Stimulated activated CD4-positive, alpha-beta T cell treated with anti-CD3 and anti-CD28 coated beads, Interleukin-2, amount 100 ng/mL, for 4 hours (primary cell): ENCODE data around the gene PELO.
"Not testable (repeated sequence)": the region's sequence is repeated elsewhere in the genome, so short reads cannot be mapped to it uniquely, and the experiment has no call there.

Experiments
- DNase-seq: peaks from one replicate; pipeline ENCODE4 v3.0.0-alpha.2; 2020; ENCODE audit warnings: low read depth

The PELO gene

DNA sequence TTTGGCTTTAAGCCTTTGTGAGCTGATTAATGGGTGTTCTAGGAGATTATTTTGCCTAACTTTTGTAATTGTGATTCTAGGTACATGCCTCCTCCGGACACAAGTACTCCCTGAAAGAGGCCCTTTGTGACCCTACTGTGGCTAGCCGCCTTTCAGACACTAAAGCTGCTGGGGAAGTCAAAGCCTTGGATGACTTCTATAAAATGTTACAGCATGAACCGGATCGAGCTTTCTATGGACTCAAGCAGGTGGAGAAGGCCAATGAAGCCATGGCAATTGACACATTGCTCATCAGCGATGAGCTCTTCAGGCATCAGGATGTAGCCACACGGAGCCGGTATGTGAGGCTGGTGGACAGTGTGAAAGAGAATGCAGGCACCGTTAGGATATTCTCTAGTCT, 13.6 kb downstream of the PELO start:
- DNase-seq, result no peak

DNA sequence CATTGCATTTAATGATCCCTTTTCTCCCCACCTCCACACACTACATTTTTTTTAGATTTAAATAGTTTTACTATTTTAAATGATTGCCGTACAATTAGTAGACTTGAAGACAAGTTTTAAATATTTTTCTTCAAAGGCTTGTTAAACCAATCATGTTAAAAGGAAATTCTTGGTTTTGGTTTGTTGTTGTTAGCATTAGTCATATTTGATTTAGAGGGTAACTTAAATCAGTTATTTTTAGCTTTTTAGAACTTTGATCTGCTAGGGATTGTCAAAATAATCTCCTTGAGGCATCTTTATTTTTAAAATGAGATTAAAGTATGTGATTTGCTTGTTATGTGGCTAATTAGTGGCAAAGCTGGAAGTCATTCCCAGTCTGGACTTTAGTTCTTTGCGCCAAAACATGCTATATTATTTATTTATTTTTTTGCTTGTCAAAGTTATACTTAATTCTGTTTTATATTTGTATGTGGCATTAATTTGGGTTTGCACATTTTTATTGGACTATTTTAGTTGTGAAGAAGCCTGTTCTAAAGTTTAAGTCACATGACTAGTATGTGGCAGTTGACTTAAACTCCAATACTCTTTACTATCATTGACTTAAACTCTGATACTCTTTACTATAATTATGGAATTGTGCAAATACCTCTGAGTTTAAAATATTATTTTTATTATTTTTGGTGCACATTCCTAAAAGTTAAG, 14.7 kb downstream of the PELO start:
- DNase-seq, result no peak

DNA sequence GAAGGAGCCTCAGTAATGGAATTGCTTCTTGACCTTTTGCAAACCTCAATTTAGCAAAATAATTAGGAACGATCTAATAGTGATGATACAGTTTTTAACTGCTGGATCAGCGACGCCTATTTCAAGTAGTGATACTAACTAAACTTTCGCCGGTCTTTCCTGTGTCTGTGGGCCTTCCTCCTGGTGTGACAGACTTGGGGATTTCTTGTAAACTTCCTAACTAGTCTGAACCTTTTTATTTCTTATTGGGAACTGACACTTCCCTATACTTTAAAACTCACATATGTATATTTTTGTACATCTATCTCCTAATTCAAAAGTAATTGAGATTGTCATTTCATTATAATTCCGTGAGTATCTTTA, 15.2 kb downstream of the PELO start:
- no peak for DNase-seq

DNA sequence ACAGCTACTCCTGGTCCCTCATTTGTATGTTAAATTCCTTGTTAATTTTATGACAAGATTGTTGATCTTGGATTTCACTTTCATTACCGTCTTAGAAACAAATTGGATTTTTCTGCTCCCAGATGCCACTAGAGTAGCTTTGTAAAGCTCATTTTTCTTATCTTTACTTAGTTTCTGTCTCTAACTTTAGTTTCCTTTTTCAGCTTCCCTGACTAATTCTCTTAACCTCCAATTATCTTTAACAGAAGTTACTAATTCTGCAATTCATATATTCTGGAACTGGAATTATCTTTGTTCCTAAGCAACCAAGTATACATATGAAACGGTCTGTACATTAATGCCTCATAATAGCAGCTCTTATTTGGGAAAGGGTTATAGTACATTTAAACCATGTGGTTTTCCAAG, 16.7 kb downstream of the PELO start:
- DNase-seq, result no peak

DNA sequence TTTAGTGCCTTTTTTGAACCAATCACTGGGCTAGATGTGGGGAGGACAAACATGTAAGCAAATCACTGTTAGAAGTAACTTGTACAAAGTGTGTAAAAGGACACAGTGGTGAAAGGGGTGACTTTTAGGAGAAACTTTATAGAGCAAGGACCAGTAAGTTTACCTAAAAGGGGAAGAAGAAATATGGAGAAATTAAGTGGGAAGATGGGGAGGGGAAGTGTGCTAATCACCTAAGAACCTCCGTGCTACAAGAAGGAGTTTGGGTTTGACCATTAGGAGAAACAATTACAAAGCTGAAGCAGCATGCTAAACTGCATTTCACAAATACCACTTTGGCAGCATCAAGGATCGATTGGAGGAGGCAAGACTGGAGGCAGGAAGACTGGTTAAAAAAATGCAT, 17.3 kb downstream of the PELO start:
- no peak for DNase-seq

DNA sequence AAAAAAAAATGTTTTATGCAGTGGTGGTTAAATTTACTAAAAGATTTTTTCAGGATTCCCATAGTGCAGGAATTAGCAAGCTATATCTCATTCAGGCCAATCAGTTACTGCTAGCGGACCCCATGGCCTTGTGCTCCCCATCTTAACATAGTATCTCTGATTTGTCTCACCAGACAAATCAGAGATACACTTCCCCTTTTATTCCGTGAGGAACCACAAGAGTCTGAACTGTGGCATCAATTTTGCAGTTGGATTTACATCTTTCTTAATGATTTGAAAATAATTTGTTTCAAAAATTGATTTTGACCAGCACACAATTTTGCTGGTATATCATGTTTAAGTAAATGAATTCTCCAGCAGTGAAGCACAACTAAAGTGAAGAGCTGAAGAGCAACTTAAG, 17.9 kb downstream of the PELO start:
- DNase-seq, result no peak

DNA sequence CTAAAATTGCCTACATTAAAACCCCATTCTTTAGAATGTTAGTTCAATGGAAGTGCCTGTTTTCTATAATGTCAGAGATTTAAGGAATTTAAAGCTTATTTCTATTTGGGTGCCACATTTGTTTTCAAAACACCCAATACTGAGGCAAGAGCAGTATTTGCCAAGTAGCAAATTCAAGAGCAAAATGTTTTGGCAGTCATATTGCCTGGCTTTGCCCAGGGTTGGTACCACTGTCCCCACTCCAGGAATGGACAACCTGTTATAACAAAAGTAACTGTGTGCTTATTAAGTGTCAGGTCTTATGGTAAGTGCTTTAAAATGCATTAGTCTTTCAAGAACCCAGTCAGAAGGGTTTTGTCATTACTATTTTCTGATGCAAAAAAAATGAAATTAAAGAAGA, 19.3 kb downstream of the PELO start:
- DNase-seq, result no peak

DNA sequence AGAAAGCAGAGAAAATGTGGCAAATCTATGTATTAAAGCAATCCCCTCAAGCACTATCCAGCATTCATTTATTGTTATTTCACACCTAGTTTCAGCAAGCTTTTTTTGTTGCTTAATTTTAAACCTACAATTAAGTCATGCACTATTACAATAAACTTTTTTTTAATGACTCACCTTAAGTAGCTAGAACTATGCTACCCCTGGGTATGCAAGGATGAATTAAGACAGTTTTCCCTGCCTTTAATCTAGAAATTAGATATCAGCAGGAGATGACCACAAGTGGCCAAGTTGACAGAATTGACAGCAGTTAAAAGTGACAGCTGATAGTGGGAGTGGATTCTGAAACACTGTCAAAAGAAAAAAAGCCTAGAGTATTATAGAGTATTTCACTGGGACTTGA, 20.0 kb downstream of the PELO start:
- no peak for DNase-seq

DNA sequence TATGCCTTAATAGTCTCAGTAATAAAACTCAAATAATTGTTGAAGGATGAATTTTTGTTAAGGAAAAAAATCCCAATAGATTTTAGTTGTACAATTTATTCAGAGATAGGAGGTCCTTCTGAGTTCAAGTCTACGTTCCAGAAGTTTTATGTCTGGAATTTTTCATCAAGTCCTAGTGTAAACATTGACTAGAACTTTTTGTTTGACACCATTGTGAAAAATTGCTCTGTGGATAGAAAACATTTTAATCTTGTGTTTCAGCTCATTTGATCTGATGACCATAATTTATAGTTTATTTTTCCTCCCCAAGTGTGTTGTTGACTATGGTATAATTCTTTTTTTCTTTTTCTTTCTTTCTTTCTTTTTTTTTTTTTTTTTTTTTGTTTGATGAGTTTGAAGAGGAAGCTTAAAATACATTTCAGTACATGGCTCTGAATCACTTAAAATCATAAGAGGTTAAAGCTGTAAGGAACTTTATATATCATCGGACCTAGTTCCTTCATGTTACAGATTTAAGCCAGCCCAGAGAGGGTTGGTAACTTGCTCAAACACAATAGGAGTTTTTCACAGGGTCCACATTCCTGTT, 20.7 kb downstream of the PELO start:
- no peak for DNase-seq

DNA sequence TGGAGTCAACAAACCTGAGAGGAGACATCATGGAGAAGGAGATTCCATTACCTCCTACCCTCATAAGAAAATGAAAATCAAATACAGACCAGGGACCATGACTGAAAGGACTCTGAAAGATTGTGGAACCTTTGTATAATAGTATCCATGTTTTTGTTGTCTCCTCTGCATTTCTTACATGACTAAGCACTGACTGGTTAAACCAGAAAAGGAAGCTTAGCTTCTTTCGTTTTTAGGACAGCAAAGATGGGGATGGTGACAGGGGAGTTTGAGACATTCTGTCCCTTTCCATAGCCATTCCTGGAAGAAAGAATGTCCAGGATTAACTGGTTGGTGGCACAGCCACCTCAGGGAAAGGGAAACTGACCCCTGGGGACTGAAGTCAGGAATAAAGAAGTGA, 22.2 kb downstream of the PELO start:
- no peak for DNase-seq

DNA sequence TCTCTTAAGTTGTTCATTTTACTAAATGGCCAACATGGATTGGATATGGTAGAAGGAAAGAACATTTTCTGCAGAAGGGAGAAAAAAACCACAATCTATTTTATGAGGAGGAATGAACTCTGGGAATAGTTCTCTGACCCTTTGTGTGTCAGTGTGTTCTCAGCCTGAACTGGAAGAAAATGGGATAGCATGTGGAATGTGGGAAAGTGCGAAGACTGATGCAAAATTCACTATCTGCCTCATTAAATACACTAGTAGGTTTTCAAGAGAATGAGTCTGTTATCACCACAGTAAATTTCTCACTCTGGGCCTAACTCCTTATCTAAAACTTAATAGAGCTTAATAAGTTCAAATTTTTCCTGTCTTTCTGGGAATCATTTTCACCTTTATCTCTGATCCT, 22.7 kb downstream of the PELO start:
- no peak for DNase-seq

DNA sequence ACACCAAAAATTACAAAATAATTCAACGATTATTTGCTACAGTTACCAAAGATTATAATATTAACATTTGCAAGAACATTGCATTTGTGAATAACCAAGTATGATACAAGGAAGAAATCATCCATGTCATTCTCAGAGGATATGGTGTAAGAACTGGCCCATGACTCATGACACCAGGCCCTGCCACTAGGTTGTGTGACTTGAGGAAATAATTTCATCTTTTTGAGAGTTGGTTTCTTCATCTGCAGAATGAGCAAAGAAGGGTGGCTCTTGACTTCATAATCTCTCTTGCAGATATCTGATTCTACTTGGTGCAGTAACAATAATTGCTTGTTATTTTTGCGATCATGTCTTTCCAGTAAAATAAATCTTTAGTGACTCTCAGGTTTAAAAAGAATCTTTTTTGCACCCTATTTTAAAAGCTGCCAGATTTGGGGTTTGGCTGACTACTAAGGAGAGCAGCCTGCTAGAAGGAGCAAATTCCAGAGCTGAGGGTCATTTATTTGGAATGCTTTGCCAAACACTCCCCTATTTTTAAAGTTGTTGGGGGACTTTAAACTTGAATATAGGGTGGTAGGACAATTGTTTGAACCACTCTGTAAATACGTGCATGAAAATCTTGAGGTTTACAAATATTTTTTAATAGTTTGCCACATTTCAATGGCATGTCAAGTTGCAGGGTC, 23.5 kb downstream of the PELO start:
- DNase-seq, result no peak

DNA sequence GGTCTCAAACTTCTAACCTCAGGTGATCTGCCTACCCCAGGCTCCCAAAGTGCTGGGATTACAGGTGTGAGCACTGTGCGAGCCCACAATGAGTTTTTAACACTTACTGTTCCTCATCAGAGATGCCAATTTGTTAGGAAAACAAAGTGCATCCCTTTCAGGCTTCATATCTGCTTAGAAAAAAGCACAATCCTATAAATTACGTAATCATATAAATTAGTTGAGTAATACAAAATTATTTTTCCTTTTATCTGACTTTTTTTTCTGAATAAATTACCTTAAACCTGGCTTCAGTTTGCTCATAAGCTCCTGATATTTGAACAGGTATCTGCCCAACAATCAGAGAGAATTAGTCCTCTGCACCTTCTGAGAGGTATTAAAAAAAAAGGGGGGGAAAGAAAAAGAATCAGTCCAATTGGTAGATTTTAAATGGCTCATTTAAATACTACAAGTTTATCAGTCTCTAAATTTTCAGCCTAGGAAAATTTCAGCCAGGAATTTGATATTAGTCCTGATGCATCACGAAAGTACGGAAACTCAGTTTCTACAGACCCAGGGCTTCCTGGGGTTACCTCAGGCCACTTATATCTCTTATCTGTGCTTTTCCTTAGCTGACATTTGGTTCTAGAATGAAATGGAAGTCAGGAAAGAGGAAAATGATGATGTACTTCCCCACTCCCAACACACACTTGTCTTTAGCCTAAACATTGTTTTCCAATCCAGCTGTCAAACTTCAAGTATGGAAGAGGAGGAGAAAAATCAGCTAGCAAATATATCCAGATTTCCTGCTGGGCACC, 26.8 kb downstream of the PELO start:
- no peak for DNase-seq

DNA sequence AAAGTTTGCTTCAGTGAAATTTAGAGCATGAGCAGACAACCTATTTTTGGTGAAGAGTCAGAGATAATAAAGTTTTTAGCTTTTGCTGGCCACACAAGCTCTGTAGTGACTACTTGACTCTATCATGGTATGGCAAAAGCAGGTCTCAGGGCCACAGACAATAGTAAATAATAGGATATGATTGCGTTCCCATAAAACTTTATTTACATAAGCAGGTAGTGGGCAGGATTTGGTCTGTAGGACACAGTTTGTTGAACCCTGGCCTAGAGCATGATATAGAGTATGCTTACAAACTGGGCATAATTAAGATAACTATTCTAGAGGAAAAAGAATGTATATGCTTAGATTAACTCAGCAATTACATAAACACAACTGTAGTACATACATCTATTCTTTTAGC, 30.1 kb downstream of the PELO start:
- DNase-seq, result no peak

DNA sequence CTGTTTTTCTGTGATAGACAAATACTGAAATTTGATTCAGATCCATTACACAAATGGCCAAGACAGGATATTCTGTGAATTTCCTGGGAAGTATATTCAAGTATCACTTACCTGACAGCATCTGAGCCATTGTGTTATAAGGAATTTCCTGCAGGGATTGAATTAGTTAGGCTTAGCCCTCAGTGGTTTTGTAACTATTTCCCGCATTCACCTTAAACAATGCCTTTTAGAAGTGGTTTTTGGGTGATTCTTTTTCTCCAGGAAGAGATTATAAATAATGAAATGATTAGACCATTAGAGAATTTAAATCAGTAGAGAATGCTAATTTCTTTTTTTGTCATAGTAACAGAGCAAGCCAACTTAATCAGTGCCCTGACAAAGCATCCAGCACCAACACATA, 30.6 kb downstream of the PELO start:
- no peak for DNase-seq

DNA sequence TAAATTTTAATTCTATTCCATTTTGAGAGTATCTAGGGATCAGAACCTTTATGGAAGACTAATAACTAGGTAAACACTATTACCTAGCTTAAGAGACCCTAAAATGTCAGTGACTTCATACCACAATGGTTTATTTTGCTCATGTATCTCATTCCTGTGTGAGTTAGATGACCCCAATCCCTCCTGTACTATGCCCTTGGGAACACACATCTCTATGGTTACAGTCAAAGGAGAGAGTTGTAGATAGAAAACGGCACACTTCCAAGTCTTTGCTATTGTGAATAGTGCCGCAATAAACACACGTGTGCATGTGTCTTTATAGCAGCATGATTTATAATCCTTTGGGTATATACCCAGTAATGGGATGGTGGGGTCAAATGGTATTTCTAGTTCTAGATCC, 31.1 kb downstream of the PELO start:
- DNase-seq, result not testable (repeated sequence)

DNA sequence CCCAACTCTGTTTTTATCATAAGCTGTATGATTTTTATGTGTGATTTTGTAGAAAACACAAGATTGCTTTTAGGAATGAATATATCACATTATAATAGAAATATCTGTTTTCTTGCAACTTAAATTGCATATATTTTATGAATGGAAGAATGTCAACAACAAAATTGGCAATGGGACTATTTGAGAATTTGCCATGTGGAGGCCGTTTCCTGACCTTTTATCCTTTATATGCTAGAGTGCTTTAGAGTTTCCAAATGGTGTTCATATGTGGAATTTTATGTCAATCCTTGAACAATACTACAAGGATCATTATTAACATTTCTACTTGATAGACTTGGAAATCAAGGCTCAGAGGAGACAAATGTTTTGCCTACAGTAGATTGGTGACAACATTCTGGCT, 34.2 kb downstream of the PELO start:
- no peak for DNase-seq

DNA sequence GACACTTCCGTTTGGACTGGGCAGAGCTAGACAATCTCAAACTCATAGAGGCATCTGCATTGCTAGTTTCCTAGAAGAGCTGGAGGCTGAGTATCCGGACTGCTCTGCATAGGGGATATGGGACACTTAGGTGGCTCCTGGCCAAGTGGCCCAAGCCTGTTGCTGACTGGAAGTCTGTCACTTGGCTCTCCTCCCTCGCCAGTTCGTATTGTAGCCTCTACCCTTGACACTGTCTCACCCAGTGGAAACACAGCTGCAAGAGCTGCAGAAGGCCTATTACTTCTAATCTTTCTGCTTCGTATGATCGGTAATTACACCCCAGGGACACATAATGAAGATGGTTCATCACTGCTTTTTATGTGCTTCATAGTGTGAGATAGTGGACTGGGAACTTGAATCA, 34.7 kb downstream of the PELO start:
- no peak for DNase-seq

DNA sequence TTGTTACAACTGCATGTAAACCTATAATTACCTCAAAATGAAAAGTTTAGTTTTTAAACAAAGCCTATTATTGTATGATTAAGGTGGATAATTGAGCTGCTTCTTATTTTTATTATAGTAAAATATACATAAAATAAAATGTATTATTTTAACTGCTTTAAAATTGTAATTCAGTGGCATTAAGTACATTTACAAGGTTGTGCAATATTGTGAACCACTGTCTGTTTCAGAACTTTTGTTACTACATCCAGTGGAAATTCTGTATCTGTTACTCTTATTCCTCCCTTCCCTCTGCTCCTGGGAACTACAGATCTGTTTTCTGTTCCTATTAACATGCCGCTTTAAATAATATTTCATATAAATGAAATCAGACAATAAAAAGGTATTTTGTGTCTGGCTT, 37.1 kb downstream of the PELO start:
- no peak for DNase-seq

DNA sequence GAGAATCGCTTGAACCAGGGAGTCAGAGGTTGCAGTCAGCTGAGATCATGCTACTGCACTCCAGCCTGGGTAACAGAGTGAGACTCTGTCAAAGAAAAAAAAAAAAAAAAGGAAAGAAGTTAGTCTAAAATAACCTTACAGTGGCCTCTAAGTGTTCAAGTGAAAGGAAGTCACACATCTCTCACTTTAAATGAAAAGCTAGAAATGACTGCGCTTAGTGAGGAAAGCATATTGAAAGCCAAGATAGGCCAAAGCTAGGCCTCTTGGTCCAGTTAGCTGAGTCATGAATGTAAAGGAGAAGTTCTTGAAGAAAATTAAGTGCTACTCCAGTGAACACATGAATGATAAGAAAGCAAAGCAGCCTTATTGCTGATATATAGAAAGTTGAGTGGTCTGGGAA, 38.1 kb downstream of the PELO start:
- DNase-seq, result no peak

DNA sequence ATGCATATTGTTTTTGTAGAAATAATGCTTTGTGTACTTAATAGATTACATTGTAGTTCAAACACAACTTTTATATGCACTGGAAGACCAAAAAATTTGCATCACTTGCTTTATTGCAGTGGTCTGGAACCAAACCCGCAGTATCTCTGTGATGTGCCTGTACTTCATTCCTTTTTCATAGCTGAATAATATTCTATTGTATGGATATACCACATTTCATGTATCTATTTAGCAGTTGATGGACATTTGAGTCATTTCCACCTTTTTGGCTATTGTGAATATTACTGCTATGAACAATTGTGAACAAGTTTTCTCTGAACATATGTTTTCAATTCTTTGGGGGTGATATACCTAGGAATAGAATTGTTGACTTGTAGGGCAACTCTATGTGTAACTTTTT, 40.1 kb downstream of the PELO start:
- DNase-seq, result no peak

DNA sequence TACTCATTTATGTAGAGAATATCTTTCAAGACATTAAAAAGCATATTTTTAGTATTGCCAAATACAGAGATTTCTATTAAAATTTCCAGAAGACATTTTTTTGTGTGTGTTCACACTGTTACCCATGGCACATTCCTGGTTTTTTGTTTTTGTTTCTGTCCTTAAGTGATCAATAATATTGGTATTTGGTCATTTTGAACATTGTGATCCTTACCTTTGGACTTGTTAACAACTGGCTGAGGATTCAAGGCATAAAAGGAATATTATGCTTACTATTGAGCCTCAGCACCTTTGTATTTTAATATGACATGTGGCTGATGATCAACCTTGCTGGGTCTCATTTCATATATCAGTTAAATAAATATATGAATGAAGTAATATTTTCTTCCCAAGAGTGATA, 41.9 kb downstream of the PELO start:
- DNase-seq, result no peak

DNA sequence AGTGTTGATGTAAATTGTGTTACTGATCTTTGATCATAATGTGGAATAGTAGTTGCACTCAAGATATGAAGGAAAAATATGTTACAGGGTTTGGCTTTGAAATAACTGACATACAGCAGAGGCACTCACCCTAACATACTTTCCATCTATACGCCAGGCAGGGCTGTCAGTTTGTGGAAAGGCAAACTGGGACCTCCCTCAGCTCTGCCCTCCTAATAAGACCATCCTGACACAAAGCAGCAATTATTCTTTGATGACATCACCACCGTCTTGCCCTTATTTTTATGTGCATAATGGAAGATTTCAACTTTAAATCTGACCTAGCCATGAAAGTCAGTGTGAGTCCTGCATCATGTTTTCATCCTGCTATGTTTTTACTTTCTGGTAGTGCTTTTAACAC, 42.9 kb downstream of the PELO start:
- no peak for DNase-seq
